ENCODE measurements around the gene LCN12. TPM values are rescaled to one million over a fixed set of nuclear protein-coding genes. Genes with fewer than 3 reads are reported as not detected.

Gene LCN12, protein sequence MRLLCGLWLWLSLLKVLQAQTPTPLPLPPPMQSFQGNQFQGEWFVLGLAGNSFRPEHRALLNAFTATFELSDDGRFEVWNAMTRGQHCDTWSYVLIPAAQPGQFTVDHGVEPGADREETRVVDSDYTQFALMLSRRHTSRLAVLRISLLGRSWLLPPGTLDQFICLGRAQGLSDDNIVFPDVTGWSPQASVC
- total RNA-seq (2014; rRNA removed; shearing (Covaris generic)): not detected in 2 replicates

DNA sequence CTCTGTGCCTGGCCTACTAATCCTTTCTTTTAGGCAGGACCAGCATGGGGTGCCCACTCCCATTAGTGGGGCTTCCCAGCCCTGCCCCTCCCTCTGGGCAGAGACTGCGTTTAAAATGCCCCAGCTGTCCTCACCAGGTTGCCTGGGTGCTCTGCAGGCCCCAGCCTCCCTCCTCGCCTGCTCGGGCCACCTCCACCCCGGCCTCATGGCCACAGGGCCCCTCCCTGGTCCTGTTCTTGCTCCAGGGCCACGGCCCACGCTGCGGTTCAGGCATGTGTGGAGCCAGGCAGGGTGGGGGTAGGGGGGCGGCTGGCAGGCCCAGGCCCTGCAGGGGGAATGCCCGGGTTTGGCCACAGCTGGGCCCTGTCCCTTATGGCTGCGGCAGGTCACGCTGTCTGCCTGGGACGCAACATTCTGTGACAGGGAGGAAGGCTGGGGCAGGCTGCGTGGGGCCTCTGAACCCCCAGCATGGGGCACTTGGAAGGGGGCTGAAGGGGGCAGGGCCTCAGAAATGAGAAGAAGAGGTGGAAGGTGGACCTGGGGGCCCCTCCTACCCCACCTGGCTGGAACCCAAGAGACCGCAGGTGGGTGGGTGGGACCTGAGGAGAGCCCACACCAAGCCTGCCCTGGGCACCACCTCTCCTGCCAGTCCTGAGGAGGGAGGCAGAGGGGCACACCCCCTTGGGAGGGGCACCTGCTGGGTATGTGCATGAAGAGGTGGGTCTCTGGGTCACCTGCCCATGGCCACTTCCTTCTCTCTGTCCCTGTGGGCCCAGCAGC, at the start of gene LCN12:
Gene LCN12, plus strand, starts transcription at position 733 of the 780 bp plus-strand sequence. CDS start 55 bp downstream, outside the sequence.
- H3K36me3 ChIP-seq: no peaks in the 10 kb centered on the region
- H3K9me3 ChIP-seq (replicated peaks): no peaks in the 10 kb centered on the region; the same call in 1 of the 2 replicates
- no peak within 1 kb of the TSS for H3K4me3 ChIP-seq
- H3K27ac ChIP-seq: no peak within 1 kb of the TSS
- no peak for DNase-seq (ENCODE audit: low read depth in 1 of 2, low spot score in 2 of 2)
- H3K27me3 ChIP-seq (replicated peaks): no peaks in the 10 kb centered on the region
- peaks cover 20% of the 10 kb centered on the region for H3K4me1 ChIP-seq (replicated peaks)

DNA sequence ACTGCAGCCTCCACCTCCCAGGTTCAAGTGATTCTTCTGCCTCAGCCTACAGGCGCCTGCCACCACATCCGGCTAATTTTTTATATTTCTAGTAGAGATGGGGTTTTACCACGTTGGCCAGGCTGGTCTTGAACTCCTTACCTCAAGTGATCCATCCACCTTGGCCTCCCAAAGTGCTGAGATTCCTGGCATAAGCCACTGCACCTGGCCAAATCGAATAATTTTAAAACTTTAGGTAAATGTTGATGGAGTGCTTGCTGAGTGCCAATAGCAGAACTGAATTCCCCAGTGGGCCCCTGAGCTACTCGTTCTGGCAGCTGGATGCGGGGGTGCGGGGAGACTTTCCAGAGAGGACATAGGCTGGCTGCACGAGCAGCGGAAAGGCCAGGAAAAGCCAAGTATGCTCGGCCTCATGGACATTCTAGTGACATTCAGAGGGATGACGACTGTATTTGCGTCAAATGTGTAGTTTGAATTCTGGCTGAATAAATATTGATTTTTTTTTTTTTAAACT, 49.0 kb upstream of the LCN12 start:
- peaks cover 77% of the 10 kb centered on the region for H3K36me3 ChIP-seq
- no peak overlapping the region for H3K4me3 ChIP-seq
- H3K27me3 ChIP-seq (replicated peaks): no peaks in the 10 kb centered on the region
- no peak for DNase-seq (ENCODE audit: low read depth in 1 of 2, low spot score in 2 of 2)
- peak overlapping the region; percentile 78; the same call in 1 of the 2 replicates for H3K27ac ChIP-seq
- H3K4me1 ChIP-seq (replicated peaks): peaks cover 32% of the 10 kb centered on the region
- H3K9me3 ChIP-seq (replicated peaks): no peaks in the 10 kb centered on the region

- H3K36me3 ChIP-seq: peaks cover 73% of the 10 kb centered on the region
- no peaks in the 10 kb centered on the region for H3K27me3 ChIP-seq (replicated peaks)
- no peaks in the 10 kb centered on the region for H3K9me3 ChIP-seq (replicated peaks)
- no peak overlapping the region for H3K27ac ChIP-seq
- no peak for DNase-seq (ENCODE audit: low read depth in 1 of 2, low spot score in 2 of 2)
- no peak overlapping the region for H3K4me3 ChIP-seq
- H3K4me1 ChIP-seq (replicated peaks): peaks cover 20% of the 10 kb centered on the region
Observed at GRCh38 chr9:136906266-136906665, 45.8 kb upstream of the LCN12 start.

DNA sequence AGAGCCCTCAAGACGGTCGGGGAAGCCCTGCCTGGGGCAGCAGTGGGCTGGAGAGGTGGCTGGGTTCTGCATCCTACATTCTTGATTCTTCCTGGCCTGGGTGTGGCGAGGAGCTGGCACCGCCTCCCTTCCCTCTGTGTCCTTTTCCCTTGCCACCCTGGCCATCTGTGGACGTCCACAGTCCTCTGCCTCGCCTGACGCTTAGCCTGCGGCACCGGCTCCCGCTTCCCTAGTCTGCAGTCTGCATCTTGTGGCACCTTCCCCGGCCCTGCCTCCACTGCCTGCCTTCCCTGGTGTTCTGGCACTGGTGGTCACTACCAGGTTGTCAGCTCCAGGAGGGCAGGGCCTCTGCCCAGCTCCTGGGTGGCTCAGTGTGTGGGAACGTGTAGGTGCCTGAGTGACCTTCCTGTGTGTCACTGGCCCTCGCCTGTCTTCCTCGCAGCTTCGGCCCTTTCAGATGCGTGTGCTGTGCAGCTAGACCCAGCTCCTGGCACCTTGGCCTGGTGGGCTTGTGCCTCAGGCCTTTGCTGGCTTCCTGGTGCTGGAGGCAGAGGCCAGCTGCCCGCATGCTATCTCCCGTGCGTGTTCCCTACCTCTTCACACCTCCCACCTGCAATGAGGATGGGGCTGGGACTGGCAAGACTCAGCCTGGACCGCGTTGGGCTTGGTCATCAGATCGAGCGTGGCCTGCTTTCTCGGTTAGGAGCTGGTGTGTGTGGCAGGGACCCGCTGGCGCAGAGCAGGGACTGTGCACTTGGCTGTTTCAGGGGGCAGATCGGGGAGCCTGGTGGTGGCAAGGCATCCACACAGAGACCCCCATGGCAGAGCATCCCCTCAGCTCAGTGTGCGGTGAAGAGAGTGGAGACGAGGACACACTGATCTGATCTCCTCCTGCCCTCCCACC, 44.8 kb upstream of the LCN12 start:
- H3K27me3 ChIP-seq (replicated peaks): no peaks in the 10 kb centered on the region
- H3K4me3 ChIP-seq: no peak overlapping the region
- peaks cover 70% of the 10 kb centered on the region for H3K36me3 ChIP-seq
- H3K9me3 ChIP-seq (replicated peaks): no peaks in the 10 kb centered on the region
- H3K4me1 ChIP-seq (replicated peaks): peaks cover 10% of the 10 kb centered on the region
- no peak overlapping the region for H3K27ac ChIP-seq
- no peak for DNase-seq (ENCODE audit: low read depth in 1 of 2, low spot score in 2 of 2)

DNA sequence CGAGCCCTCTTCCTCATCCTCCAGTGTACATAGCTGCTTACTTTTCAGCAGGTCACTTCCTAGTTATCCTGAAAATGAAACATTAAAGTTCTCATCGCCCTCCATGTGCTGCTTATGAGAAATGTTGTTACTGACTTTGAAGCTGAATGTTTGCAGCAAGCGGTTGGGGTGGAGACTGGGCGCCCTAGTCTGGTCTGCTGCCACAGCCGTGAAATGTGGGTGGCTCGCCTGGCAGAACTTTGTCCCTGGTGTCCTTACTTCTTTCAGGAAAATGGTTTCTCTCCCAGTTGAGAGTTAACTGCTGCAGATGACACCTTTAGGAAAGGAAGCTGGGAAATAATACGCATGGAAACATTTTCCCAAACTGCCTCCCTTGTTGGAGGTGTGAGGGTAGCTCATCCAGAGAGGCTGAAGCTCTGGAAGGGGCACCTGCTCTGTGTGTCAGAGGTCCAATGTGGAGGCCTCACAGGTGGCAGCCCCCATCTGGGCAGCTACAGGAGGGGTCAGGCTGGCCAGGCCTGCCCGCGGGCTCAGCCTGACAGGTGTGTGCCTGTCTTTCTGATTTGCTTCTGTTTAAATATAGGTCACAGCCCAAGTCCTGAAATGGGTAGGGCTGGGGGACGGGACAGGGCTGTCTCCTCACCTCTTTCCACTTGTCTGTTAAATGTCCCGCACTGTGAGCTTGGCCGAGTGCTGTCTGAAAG, 41.7 kb upstream of the LCN12 start:
- no peak for DNase-seq (ENCODE audit: low read depth in 1 of 2, low spot score in 2 of 2)

DNA sequence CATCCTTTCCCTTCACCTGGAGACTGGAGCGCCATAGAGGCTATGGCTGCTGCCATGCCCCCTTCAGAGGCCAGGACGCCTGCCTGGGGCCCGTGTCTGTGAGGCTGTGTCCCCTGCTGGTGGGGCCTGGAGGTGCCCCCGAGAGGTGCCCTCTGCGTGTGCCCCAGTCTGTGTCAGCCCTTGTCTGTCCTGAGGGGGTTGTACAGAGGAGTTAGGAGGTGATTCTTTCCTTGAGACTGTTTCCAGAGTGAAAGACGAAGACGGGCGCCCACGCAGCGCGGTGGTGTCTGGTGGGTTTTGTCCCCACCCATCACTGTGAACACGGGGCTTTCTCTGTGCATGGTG, 41.2 kb upstream of the LCN12 start:
- no peaks in the 10 kb centered on the region for H3K9me3 ChIP-seq (replicated peaks)
- H3K27me3 ChIP-seq (replicated peaks): no peaks in the 10 kb centered on the region
- H3K27ac ChIP-seq: no peak overlapping the region
- H3K36me3 ChIP-seq: peaks cover 76% of the 10 kb centered on the region
- H3K4me1 ChIP-seq (replicated peaks): no peaks in the 10 kb centered on the region
- no peak for DNase-seq (ENCODE audit: low read depth in 1 of 2, low spot score in 2 of 2)
- H3K4me3 ChIP-seq: no peak overlapping the region

More for the DNA sequence above, 41.7 kb upstream of the LCN12 start:
- H3K36me3 ChIP-seq: peaks cover 76% of the 10 kb centered on the region
- no peaks in the 10 kb centered on the region for H3K27me3 ChIP-seq (replicated peaks)
- no peak overlapping the region for H3K27ac ChIP-seq
- H3K9me3 ChIP-seq (replicated peaks): no peaks in the 10 kb centered on the region
- no peaks in the 10 kb centered on the region for H3K4me1 ChIP-seq (replicated peaks)
- H3K4me3 ChIP-seq: no peak overlapping the region

DNA sequence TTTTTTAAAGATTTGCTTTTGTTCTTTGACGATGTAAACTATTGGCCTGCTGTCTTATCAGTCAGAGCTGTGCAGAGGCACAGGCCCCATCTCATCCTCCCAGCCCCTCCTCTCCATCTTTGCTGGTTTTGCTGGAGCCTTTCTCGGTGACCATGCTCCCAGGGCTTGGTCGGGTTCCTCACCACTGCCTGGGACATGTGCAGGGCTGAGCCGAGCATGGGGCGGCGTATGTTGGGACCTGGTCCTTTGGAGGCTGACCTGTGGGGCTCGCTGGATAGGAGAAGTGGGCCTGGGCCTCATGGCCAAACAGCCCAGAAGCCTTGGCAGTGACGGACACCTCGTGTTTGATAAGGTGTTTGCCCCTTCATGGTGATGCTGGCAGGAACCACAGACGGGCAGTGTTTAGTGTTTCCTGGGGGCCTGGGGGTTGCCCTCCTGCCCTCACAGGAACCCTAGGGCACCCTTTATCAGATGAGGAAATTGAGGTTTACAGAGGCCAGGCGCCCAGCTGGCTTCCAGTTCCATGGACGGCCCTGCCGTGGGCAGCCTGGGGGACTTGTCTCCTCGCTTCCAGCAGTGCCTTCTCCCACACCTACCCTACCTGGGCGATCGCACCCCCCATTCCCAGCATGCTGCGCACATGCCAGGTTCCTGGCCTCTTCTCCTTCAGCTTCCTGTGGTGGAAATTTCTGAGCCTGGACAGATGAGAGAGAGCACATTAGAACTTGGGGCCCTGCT, 38.2 kb upstream of the LCN12 start:
- Histone ChIP-seq H3K27me3 (replicated peaks) (no peaks in the 10 kb centered on the region), H3K4me1 (replicated peaks) (peaks cover 13% of the 10 kb centered on the region), H3K27ac (no peak overlapping the region), H3K36me3 (peaks cover 69% of the 10 kb centered on the region), H3K9me3 (replicated peaks) (no peaks in the 10 kb centered on the region), H3K4me3 (no peak overlapping the region)
- DNase-seq (ENCODE audit: low read depth in 1 of 2, low spot score in 2 of 2): no peak

DNA sequence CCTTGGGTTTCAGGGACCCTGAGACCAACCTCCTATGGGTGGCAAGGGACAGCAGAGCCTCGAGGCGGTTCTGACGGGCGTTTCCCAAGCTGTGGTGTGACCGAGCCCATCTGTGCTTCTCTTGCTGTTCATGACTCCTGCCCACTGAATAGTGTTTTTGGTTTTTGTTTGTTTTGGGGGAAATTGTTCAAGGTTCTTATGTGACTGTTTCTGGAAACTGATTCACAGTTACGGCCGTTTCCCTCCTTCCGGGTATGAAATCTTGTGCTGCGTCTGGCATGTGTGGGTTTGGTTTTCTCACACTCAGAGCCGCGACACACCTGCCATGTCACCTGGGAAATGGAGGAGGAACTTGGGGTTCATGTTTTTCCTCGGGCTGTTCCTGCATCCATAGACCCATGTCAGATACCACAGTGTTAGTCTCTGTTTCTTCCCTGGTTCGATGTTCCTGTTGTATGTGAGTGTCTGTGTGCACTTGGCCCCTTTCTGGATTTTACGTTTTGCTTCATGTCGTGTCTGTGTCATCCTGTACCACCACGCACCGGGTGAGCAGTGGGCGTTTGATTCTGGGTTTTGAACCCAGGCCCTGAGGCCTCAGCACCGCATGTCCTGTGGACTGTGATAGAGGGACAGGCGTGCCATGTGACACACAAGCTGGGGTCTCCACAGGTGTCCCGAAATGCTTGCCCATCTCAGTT, 36.3 kb upstream of the LCN12 start:
- Histone ChIP-seq H3K9me3 (replicated peaks) (no peaks in the 10 kb centered on the region), H3K27ac (no peak overlapping the region), H3K27me3 (replicated peaks) (no peaks in the 10 kb centered on the region), H3K36me3 (peaks cover 69% of the 10 kb centered on the region), H3K4me3 (no peak overlapping the region), H3K4me1 (replicated peaks) (peaks cover 13% of the 10 kb centered on the region)
- no peak for DNase-seq (ENCODE audit: low read depth in 1 of 2, low spot score in 2 of 2)

- DNase-seq (ENCODE audit: low read depth in 1 of 2, low spot score in 2 of 2): no peak
- H3K4me1 ChIP-seq (replicated peaks): peaks cover 13% of the 10 kb centered on the region
- no peaks in the 10 kb centered on the region for H3K9me3 ChIP-seq (replicated peaks)
- no peaks in the 10 kb centered on the region for H3K27me3 ChIP-seq (replicated peaks)
- no peak overlapping the region for H3K27ac ChIP-seq
- H3K36me3 ChIP-seq: peaks cover 73% of the 10 kb centered on the region
- no peak overlapping the region for H3K4me3 ChIP-seq
Observed at GRCh38 chr9:136916330-136917184, 35.5 kb upstream of the LCN12 start.

- Histone ChIP-seq H3K4me1 (replicated peaks) (peaks cover 13% of the 10 kb centered on the region), H3K4me3 (no peak overlapping the region)
Observed at GRCh38 chr9:136917902-136918301, 34.2 kb upstream of the LCN12 start.

GRCh38 chr9:136920069-136920468, 32.0 kb upstream of the LCN12 start:
- no peaks in the 10 kb centered on the region for H3K9me3 ChIP-seq (replicated peaks)
- no peaks in the 10 kb centered on the region for H3K27me3 ChIP-seq (replicated peaks)
- no peak overlapping the region for H3K4me3 ChIP-seq
- peaks cover 70% of the 10 kb centered on the region for H3K36me3 ChIP-seq
- H3K4me1 ChIP-seq (replicated peaks): peaks cover 13% of the 10 kb centered on the region
- no peak overlapping the region for H3K27ac ChIP-seq
- DNase-seq (ENCODE audit: low read depth in 1 of 2, low spot score in 2 of 2): no peak

More at GRCh38 chr9:136917902-136918301, 34.2 kb upstream of the LCN12 start:
- peak; percentile 56 to 73 for DNase-seq (ENCODE audit: low read depth in 1 of 2, low spot score in 2 of 2)
- no peaks in the 10 kb centered on the region for H3K9me3 ChIP-seq (replicated peaks)
- H3K36me3 ChIP-seq: peaks cover 72% of the 10 kb centered on the region
- no peak overlapping the region for H3K27ac ChIP-seq
- no peaks in the 10 kb centered on the region for H3K27me3 ChIP-seq (replicated peaks)
